ENCODE data around the gene CRTAC1.

The CRTAC1 gene

DNA sequence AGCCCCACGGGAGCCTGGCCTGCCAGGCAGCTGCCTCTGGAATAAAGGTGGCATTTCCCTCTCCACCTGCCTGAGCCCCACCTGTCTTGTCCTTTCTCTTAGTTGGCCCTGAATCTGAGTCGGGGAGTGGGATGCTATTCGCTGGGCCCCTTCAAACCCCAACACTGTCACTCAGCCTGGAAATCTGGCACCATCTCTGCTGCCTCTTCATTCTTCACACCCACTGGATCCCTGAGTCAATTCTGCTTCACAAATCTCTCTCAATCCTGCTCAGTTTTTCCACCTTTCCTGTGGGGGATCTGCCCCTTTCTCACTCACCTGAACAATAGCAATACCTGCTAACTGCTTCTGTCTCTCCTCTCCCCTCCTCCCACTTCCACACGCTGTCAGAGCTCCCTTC is 10.6 kb downstream of the CRTAC1 start:
- peaks cover 16% of the 10 kb centered on the region for H3K27me3 ChIP-seq (ENCODE audit: insufficient read depth, poor library complexity, severe bottlenecking)
- DNase-seq (ENCODE audit: low read depth in 1 of 2, low spot score in 1 of 2): no peak
- H3K27ac ChIP-seq (replicated peaks): no peak overlapping the region
- TF ChIP-seq GABPA (IDR thresholded peaks at IDR 0.05; ENCODE audit: low read depth) (no peak), POLR2AphosphoS5 (IDR thresholded peaks at IDR 0.05; ENCODE audit: low read depth) (no peak), SPI1 (IDR thresholded peaks at IDR 0.05; ENCODE audit: borderline replicate concordance, low read depth) (no peak)
- TF ChIP-seq, protein P1, sequence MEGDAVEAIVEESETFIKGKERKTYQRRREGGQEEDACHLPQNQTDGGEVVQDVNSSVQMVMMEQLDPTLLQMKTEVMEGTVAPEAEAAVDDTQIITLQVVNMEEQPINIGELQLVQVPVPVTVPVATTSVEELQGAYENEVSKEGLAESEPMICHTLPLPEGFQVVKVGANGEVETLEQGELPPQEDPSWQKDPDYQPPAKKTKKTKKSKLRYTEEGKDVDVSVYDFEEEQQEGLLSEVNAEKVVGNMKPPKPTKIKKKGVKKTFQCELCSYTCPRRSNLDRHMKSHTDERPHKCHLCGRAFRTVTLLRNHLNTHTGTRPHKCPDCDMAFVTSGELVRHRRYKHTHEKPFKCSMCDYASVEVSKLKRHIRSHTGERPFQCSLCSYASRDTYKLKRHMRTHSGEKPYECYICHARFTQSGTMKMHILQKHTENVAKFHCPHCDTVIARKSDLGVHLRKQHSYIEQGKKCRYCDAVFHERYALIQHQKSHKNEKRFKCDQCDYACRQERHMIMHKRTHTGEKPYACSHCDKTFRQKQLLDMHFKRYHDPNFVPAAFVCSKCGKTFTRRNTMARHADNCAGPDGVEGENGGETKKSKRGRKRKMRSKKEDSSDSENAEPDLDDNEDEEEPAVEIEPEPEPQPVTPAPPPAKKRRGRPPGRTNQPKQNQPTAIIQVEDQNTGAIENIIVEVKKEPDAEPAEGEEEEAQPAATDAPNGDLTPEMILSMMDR (IDR thresholded peaks at IDR 0.05; ENCODE audit: insufficient read depth, low read length): no peak
- TF ChIP-seq, protein P2, sequence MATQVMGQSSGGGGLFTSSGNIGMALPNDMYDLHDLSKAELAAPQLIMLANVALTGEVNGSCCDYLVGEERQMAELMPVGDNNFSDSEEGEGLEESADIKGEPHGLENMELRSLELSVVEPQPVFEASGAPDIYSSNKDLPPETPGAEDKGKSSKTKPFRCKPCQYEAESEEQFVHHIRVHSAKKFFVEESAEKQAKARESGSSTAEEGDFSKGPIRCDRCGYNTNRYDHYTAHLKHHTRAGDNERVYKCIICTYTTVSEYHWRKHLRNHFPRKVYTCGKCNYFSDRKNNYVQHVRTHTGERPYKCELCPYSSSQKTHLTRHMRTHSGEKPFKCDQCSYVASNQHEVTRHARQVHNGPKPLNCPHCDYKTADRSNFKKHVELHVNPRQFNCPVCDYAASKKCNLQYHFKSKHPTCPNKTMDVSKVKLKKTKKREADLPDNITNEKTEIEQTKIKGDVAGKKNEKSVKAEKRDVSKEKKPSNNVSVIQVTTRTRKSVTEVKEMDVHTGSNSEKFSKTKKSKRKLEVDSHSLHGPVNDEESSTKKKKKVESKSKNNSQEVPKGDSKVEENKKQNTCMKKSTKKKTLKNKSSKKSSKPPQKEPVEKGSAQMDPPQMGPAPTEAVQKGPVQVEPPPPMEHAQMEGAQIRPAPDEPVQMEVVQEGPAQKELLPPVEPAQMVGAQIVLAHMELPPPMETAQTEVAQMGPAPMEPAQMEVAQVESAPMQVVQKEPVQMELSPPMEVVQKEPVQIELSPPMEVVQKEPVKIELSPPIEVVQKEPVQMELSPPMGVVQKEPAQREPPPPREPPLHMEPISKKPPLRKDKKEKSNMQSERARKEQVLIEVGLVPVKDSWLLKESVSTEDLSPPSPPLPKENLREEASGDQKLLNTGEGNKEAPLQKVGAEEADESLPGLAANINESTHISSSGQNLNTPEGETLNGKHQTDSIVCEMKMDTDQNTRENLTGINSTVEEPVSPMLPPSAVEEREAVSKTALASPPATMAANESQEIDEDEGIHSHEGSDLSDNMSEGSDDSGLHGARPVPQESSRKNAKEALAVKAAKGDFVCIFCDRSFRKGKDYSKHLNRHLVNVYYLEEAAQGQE (IDR thresholded peaks at IDR 0.05; ENCODE audit: insufficient replicate concordance, low read depth): no peak
- no peak overlapping the region for H3K4me3 ChIP-seq (replicated peaks; ENCODE audit: insufficient read depth, low read length)

DNA sequence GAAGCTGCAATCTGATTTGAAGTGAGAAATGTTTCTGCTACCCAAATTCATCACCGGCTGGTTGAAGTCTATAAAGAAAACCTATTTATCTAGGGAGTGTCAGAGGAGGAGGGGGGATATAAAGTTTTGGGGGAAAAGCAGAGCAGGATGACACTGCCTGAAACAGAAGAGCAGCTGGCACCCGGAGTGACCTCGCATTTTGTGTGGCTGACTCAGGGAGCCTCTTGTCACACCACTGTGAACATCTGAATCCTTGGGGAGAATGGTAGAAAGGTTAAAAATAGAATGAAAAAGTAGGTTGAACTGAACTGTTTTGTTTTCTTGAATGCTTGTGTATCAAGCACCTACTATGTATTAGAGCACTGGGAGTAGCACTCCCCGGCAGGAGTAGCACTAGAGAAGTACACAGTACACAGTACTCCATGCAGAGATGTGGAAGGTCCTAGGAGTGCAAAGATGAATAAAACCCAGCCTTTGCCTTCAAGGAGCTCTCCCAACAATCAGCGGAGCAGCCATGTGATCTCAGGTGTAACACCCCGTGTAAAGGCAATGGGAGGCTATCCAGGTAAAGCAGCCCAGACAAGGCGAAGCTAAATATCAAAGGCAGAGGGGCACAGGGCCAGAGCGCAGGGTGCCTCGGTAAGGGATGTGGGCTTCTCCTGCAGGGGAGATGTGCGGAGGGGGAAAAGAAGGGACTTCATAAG is 13.5 kb downstream of the CRTAC1 start:
- TF ChIP-seq POLR2AphosphoS5 (IDR thresholded peaks at IDR 0.05; ENCODE audit: low read depth): no peak
- TF ChIP-seq, protein P2 (IDR thresholded peaks at IDR 0.05; ENCODE audit: insufficient replicate concordance, low read depth): no peak
- TF ChIP-seq, protein P1 (IDR thresholded peaks at IDR 0.05; ENCODE audit: insufficient read depth, low read length): no peak
- no peak overlapping the region for H3K27ac ChIP-seq (replicated peaks)
- peaks cover 11% of the 10 kb centered on the region for H3K27me3 ChIP-seq (ENCODE audit: insufficient read depth, poor library complexity, severe bottlenecking)
- DNase-seq (ENCODE audit: low read depth in 1 of 2, low spot score in 1 of 2): no peak
- H3K4me3 ChIP-seq (replicated peaks; ENCODE audit: insufficient read depth, low read length): no peak overlapping the region

DNA sequence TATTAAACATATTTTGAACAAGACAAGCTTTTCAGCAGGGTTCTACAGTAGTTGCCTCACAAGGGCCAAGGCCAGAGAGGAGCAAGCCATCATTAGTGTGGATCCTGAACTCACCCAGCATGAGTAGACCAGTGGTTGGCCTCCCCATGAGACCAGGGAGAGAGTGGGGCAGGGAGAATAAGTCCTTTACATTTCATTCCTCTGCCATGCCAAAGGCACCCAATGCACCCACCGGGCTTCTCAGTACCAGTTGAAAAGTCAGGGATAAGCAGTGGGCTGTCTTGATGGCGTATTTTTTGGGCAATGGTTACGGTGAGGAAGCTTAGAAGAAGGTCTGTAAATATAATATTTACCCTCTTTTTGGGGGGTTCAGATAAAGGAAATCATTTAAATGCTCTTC is 16.6 kb downstream of the CRTAC1 start:
- DNase-seq (ENCODE audit: low read depth in 1 of 2, low spot score in 1 of 2): no peak

More for the DNA sequence above, 16.6 kb downstream of the CRTAC1 start:
- Histone ChIP-seq H3K27me3 (ENCODE audit: insufficient read depth, poor library complexity, severe bottlenecking) (peaks cover 2% of the 10 kb centered on the region), H3K4me3 (replicated peaks; ENCODE audit: insufficient read depth, low read length) (no peak overlapping the region), H3K27ac (replicated peaks) (no peak overlapping the region)
- TF ChIP-seq SPI1 (IDR thresholded peaks at IDR 0.05; ENCODE audit: borderline replicate concordance, low read depth) (no peak), POLR2AphosphoS5 (IDR thresholded peaks at IDR 0.05; ENCODE audit: low read depth) (no peak), GABPA (IDR thresholded peaks at IDR 0.05; ENCODE audit: low read depth) (no peak)
- TF ChIP-seq, protein P1 (IDR thresholded peaks at IDR 0.05; ENCODE audit: insufficient read depth, low read length): no peak
- TF ChIP-seq, protein P2 (IDR thresholded peaks at IDR 0.05; ENCODE audit: insufficient replicate concordance, low read depth): no peak

Data from HL-60 (cell line).